22Rv1 (cell line): ENCODE measurements around the gene IDH2.

ENCODE experiments used
- CTCF ChIP-seq: fragments of 450-650 bp; IDR thresholded peaks from 2 replicates; pipeline ENCODE4 v1.5.1; 2017; ENCODE audit warnings: mild to moderate bottlenecking
- ZFX ChIP-seq: fragments of 450-650 bp; IDR thresholded peaks from 2 replicates; pipeline ENCODE4 v1.6.1; 2017; ENCODE audit warnings: antibody characterized with exemption, borderline replicate concordance

DNA sequence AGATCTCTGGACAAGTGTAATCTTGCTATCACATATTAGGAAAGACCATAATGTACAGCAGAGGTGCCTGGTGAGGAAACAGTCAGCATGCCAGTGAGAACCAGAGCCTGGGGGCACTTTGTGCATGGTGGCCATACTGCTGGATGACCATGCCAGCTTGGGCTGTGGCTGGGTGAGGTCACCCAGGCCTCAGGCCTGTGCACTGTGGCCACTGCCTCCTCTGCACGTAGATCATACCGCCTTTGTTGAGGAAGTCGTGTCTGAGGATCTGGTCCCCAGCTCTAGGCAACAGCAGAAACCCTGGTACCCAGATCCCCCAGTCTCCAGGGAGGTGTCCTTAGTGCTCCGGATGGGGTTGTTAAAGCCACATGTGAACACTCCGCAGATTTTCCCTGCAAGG, 62.3 kb downstream of the IDH2 start:
- TF ChIP-seq CTCF = no peak
- TF ChIP-seq ZFX = no peak
